EL (cell line): ENCODE results near the gene TNKS1BP1.
"Not testable (repeated sequence)": the region's sequence is repeated elsewhere in the genome, so short reads cannot be mapped to it uniquely, and the experiment has no call there.

ENCODE experiments used
- DNase-seq: peaks from one replicate; pipeline ENCODE4 v3.0.0-alpha.2; 2016

TNKS1BP1 gene

GRCh38 chr11:57283231-57283990 lies 41.3 kb downstream of the TNKS1BP1 start:
- no peak for DNase-seq

GRCh38 chr11:57281546-57281945 lies 43.2 kb downstream of the TNKS1BP1 start:
- DNase-seq = not testable (repeated sequence)

- DNase-seq = peak; percentile 27
These were observed 45.6 kb downstream of the TNKS1BP1 start for GRCh38 chr11:57279116-57279515.

GRCh38 chr11:57278721-57279095 lies 46.0 kb downstream of the TNKS1BP1 start:
- no peak for DNase-seq

GRCh38 chr11:57277845-57278720 lies 46.7 kb downstream of the TNKS1BP1 start:
- peak; percentile 85 for DNase-seq

GRCh38 chr11:57276971-57277675 lies 47.6 kb downstream of the TNKS1BP1 start:
- DNase-seq = no peak

GRCh38 chr11:57276169-57276970 lies 48.4 kb downstream of the TNKS1BP1 start:
- no peak for DNase-seq

- no peak for DNase-seq
These were observed 49.2 kb downstream of the TNKS1BP1 start for GRCh38 chr11:57275582-57275981.

GRCh38 chr11:57274904-57275498 lies 49.8 kb downstream of the TNKS1BP1 start:
- DNase-seq = peak; percentile 32

GRCh38 chr11:57273448-57274058 lies 51.2 kb downstream of the TNKS1BP1 start:
- no peak for DNase-seq

GRCh38 chr11:57269571-57270021 lies 55.2 kb downstream of the TNKS1BP1 start:
- DNase-seq = no peak

GRCh38 chr11:57266157-57266556 lies 58.6 kb downstream of the TNKS1BP1 start:
- DNase-seq = no peak

GRCh38 chr11:57263351-57263750 lies 61.4 kb downstream of the TNKS1BP1 start:
- DNase-seq = no peak

- DNase-seq = no peak
These were observed 62.6 kb downstream of the TNKS1BP1 start for GRCh38 chr11:57262157-57262556.

GRCh38 chr11:57260937-57261783 lies 63.6 kb downstream of the TNKS1BP1 start:
- DNase-seq = no peak

GRCh38 chr11:57256119-57256518 lies 68.6 kb downstream of the TNKS1BP1 start:
- no peak for DNase-seq

GRCh38 chr11:57255618-57256017 lies 69.1 kb downstream of the TNKS1BP1 start:
- DNase-seq = peak; percentile 40

- no peak for DNase-seq
These were observed 70.1 kb downstream of the TNKS1BP1 start for GRCh38 chr11:57254631-57255030.

- no peak for DNase-seq
These were observed 73.2 kb downstream of the TNKS1BP1 start for GRCh38 chr11:57251491-57252104.

GRCh38 chr11:57251037-57251436 lies 73.7 kb downstream of the TNKS1BP1 start:
- no peak for DNase-seq
